ENCODE data around the gene ZNF665. TPM values are rescaled to one million over a fixed set of nuclear protein-coding genes. Genes with fewer than 3 reads are reported as not detected.
"Not testable (repeated sequence)": the region's sequence is repeated elsewhere in the genome, so short reads cannot be mapped to it uniquely, and the experiment has no call there.

ZNF665 gene
- total RNA-seq, 4 donors from 2014 or later, result 0.13 to 0.27 TPM; not detected in 2

DNA sequence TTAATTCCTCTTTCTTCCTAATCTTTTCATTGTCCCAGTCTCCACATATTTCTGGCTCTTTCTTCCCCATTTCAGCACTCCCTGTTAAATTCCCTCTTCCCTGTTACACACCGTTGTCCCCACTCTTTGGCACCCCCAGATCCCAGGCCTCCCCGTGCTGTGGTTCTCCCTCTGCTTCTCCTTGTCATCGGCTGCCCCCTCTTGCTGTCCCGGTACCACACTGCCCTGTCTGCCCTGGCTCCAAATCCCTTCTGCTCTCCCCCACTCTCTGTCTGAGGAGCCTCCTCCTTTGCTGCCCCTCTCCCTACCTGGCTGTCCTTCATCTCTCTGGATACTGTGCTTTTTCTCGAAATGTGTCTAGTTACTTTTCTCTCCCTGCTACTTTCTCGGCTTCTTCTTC lies 61.4 kb downstream of the ZNF665 start:
- no peak for ATAC-seq
- intact Hi-C loops (cut with DNase I; ENCODE audit: low total_unique reads), result loop anchor here (2.0 kb wide), 2 partner anchors 27 to 29 kb away; partner anchors contain the start of genes ZNF160 and ZNF347

DNA sequence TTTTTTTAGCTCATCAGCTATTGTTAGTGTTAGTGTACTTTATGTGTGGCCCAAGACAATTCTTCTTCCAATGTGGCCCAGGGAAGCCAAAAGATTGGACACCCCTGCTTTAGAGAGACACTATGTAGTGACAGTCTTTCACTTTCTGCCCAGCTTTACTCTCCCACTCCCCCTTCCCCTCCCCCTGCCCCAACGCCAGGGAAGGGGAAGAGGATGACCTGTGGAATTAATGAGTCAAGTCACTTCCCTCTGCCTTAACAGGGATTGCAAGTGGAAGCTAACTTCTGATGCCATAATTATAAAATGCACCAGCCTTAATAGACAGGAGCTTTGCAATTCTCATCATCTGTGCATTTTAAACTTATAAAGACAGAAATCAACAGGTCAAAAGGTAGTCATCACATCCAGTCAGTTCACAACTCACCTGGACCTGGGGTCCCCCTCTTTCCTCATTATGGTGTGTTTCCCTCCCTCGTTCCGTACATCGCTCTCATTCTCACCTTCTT lies 62.0 kb downstream of the ZNF665 start:
- intact Hi-C loops (cut with DNase I; ENCODE audit: low total_unique reads), result no loop called here
- H3K27ac ChIP-seq, result peak overlapping the region; percentile 55 to 85 (median 82)
- in situ Hi-C loops (cut with MboI; ENCODE audit: low sequenced_read_pairs in 4 of 4), result no loop called here

More for the DNA sequence above, 61.4 kb downstream of the ZNF665 start:
- in situ Hi-C loops (cut with MboI; ENCODE audit: low sequenced_read_pairs in 4 of 4), result no loop called here
- no peaks in the 10 kb centered on the region for H3K36me3 ChIP-seq
- H3K27me3 ChIP-seq, result peaks cover 0 to 5% (median 0%) of the 10 kb centered on the region in 3 donors
- peak overlapping the region; percentile 81 to 85 (median 83) for H3K27ac ChIP-seq
- TF ChIP-seq, protein P1, sequence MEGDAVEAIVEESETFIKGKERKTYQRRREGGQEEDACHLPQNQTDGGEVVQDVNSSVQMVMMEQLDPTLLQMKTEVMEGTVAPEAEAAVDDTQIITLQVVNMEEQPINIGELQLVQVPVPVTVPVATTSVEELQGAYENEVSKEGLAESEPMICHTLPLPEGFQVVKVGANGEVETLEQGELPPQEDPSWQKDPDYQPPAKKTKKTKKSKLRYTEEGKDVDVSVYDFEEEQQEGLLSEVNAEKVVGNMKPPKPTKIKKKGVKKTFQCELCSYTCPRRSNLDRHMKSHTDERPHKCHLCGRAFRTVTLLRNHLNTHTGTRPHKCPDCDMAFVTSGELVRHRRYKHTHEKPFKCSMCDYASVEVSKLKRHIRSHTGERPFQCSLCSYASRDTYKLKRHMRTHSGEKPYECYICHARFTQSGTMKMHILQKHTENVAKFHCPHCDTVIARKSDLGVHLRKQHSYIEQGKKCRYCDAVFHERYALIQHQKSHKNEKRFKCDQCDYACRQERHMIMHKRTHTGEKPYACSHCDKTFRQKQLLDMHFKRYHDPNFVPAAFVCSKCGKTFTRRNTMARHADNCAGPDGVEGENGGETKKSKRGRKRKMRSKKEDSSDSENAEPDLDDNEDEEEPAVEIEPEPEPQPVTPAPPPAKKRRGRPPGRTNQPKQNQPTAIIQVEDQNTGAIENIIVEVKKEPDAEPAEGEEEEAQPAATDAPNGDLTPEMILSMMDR (IDR thresholded peaks at IDR 0.05 in 4 of 5, conservative IDR thresholded peaks at IDR 0.05 in 1 of 5), result no peak
- no peak for TF ChIP-seq POLR2A (IDR thresholded peaks at IDR 0.05)
- H3K9me3 ChIP-seq, result no peaks in the 10 kb centered on the region
- peaks cover 10 to 15% of the 10 kb centered on the region in 2 donors for H3K4me1 ChIP-seq
- DNase-seq, result no peak
- peak overlapping the region; percentile 62 to 79 (median 72) for H3K4me3 ChIP-seq

DNA sequence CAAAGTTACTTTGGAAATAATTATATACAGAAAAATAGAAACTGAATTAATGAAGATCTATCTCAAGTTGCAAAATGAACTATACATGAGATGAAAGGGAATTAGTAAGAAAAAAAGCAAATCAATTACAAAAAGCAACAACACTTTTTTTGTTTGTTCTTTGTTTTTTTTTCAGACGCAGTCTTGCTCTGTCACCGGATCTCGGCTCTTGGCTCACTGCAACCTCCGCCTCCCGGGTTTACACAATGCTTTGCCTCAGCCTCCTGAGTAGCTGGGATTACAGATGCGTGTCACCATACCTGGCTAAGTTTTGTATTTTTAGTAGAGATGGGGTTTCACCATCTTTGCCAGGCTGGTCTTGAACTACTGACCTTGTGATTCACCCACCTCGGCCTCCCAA lies 62.7 kb downstream of the ZNF665 start:
- intact Hi-C loops (cut with DNase I; ENCODE audit: low total_unique reads), result no loop called here
- Histone ChIP-seq H3K4me1 (peaks cover 10 to 15% of the 10 kb centered on the region in 2 donors), H3K4me3 (no peak overlapping the region), H3K9me3 (no peaks in the 10 kb centered on the region), H3K27me3 (peaks cover 0 to 5% (median 0%) of the 10 kb centered on the region in 3 donors), H3K36me3 (no peaks in the 10 kb centered on the region), H3K27ac (peak overlapping the region; percentile 55 to 85 (median 82))
- peak; percentile 57 to 72 for ATAC-seq
- TF ChIP-seq, protein P1 (IDR thresholded peaks at IDR 0.05 in 4 of 5, conservative IDR thresholded peaks at IDR 0.05 in 1 of 5), result no peak
- no peak for TF ChIP-seq POLR2A (IDR thresholded peaks at IDR 0.05)
- DNase-seq, result peak; percentile 23 to 45
- in situ Hi-C loops (cut with MboI; ENCODE audit: low sequenced_read_pairs in 4 of 4), result no loop called here

More for the DNA sequence above, 62.0 kb downstream of the ZNF665 start:
- Histone ChIP-seq H3K36me3 (no peaks in the 10 kb centered on the region), H3K27me3 (peaks cover 0 to 5% (median 0%) of the 10 kb centered on the region in 3 donors), H3K4me1 (peaks cover 10 to 15% of the 10 kb centered on the region in 2 donors), H3K9me3 (no peaks in the 10 kb centered on the region), H3K4me3 (no peak overlapping the region)
- ATAC-seq (no peak), DNase-seq (no peak)
- TF ChIP-seq, protein P1 (IDR thresholded peaks at IDR 0.05 in 4 of 5, conservative IDR thresholded peaks at IDR 0.05 in 1 of 5), result no peak
- no peak for TF ChIP-seq POLR2A (IDR thresholded peaks at IDR 0.05)

DNA sequence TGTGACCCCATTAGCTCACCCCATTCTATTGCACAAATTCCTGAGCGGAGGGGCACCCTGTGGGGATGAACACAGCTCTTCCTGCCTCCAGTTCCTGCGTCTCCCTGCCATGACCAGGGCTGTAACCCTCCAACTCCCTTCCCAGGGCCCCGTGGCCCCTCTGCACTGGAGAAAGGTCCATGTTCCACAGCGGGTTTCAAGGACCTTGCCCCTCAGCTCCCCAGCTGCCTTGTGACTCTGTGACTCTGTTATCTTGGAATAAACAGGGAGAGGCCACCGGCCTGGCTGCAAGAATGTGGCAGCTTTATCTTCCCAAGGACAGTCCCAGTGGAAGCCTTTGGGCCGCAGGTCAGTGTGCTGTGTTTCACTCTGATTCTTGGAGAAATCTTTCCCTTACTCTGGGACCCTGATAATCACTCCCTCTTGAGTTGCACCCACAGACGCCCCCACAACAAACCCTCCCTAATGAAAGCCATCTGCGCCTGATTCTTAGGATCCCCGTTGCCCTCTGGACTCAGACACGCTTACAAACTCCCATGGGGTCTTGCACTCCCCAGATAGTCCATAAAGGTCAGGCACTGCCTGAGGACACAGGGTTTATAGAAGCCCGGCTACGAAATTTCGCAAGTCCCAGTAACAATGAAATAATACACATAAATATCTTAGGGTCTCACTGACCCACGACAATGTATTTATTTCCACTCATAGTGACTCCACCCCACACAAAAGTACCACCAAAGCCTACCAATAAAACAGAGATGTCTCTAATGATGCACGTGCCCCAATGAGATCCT lies 66.2 kb downstream of the ZNF665 start:
- H3K9me3 ChIP-seq; H3K27me3 ChIP-seq; H3K27ac ChIP-seq; H3K4me3 ChIP-seq; intact Hi-C loops (cut with DNase I; ENCODE audit: low total_unique reads); ATAC-seq; in situ Hi-C loops (cut with MboI; ENCODE audit: low sequenced_read_pairs in 4 of 4); DNase-seq; H3K36me3 ChIP-seq: not testable (repeated sequence)
- peaks cover 5 to 14% of the 10 kb centered on the region in 2 donors for H3K4me1 ChIP-seq

DNA sequence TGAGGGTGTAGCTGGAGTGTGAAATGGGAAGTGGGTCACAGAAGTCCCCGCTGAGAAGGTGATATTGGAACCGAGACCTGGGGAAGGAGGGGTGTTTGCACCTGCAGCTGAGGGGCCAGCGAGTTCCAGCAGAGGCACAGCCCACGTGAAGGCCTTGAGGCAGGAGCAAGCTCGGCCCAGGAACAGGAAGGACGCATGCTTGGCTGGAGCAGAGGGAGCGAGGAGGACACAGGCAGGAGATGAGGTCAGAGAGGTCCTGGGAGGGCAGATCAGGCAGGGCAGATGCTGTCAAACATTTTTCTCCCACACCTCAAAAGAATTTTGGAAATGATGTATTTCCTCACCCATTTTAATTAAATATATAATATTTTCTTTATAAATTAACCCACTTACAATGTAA lies 69.8 kb downstream of the ZNF665 start:
- Histone ChIP-seq H3K4me3 (no peak overlapping the region), H3K36me3 (peaks cover 0 to 4% of the 10 kb centered on the region in 2 donors), H3K27ac (no peak overlapping the region), H3K27me3 (no peaks in the 10 kb centered on the region), H3K9me3 (no peaks in the 10 kb centered on the region), H3K4me1 (no peaks in the 10 kb centered on the region)
- in situ Hi-C loops (cut with MboI; ENCODE audit: low sequenced_read_pairs in 4 of 4) (no loop called here), intact Hi-C loops (cut with DNase I; ENCODE audit: low total_unique reads) (no loop called here)
- DNase-seq (no peak), ATAC-seq (no peak)
- TF ChIP-seq, protein P1 (IDR thresholded peaks at IDR 0.05 in 4 of 5, conservative IDR thresholded peaks at IDR 0.05 in 1 of 5), result no peak
- no peak for TF ChIP-seq POLR2A (IDR thresholded peaks at IDR 0.05)
